HG03342 (cell line): ENCODE results near the gene CASZ1.

Experiments
- ATAC-seq: cut with Tn5 transposase; IDR thresholded peaks from one replicate; pipeline ENCODE4 v1.9.1; 2021; ENCODE audit warnings: mild to moderate bottlenecking, moderate library complexity; ENCODE audit not compliant: unreplicated experiment

Gene CASZ1

DNA sequence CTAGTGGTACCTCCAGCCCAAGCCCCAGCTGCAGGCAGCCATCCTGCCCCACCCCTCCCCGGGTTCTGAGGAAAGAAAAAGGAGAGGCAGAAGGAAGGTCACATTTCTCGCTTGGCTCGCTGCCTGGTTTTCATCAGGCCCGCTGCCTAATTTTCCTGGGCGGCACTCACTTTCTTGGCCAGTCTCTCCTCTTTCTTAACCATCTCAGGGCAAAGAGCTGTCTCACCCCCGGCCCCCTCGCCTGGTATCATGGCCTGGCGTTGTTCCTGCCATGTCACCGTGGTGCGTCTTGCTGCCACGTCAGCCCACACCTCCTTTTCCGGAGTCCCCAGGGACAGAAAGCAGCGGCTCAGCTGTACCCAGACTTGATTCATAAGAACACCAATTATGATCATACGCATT, 26.6 kb upstream of the CASZ1 start:
- no peak for ATAC-seq

DNA sequence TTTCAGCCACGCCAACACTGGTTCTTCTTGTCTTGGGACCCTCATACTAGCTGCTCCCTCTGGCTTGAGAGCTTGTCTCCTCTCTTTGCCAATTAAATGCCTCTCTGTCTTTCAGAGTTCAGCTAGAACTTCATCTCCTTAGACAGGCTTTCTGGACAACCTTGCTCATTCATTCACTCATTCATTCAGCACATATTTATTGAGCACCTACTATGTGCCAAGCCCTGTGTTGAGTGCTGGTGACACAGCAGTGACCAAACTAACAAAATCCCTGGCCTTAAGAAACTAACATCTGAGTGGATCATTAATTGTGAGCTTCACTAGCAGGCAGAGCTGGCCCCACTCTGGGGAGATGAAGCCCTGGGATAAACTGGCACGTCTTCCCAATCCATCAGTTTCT, 24.9 kb upstream of the CASZ1 start:
- ATAC-seq, result no peak

DNA sequence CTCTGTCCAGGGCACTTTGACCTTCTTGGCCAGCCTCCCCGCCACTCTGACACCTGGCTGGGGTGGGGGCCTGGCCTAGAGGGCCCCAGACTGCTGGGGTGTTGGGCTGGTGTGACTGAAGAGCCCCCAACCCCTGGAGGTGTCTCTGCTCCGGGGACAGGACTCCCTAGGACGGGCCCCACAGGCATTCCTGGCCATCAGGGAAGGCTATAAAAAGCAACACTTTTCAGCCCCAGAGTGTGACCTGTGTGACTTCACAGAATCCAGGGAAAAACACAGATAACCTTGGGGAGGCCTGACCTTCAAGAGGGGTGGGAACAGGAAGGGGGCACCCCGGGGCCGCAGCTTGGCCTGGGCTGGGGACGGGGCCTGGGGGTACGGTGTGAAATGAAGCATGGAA, 24.0 kb upstream of the CASZ1 start:
- no peak for ATAC-seq

- ATAC-seq, result no peak
Measured at GRCh38 chr1:10819198-10819901, 22.9 kb upstream of the CASZ1 start.

GRCh38 chr1:10818262-10819197, 22.1 kb upstream of the CASZ1 start:
- ATAC-seq, result no peak

DNA sequence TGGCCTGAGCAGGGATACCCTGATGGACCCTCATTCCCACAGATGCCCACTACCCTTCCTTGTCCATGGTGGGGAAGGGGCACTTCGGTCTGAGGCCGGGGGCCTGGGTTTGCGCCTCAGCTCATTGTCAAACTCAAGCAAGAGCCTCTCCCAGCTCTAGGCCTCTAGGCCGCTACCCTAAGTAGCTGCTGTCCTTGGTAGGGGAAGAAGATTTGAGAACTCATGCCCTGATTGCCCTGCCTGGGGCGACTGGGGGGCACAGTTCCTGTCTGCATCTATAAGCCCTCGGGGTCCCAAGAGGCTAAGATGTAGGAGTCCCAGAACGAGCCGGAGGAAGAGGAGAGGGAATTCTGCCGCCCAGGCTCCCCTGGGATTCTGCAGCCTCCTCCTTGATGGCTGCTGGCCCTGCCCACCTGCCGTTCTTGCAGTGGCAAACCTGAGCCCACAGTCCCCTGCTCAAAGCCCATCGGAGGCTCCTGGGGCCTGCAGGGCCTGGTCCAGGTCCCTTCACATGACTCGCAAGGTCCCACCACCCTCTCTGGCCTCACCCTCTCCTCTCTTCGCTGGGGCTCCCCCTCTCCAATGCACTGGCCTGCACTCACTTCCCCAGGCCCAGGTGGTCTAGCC, 20.4 kb upstream of the CASZ1 start:
- no peak for ATAC-seq

DNA sequence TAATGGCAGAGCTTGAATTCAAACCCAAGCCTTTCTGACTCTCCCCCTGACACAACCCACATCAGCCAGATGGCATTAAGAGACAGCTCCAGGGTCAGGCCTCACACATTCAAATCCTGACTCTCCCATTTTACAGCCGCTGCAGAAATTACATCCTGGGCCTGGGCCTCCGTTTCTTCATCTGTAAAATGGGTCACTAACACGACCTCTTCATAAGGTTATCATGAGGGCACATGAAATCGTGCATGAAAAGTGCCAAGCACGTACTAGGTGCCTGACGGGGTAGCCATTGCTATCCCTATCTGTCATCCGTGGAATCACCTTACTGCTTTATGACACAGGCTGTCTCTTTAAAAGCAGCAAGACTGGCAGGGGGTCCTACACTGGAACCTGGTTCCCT, 19.8 kb upstream of the CASZ1 start:
- ATAC-seq, result no peak

DNA sequence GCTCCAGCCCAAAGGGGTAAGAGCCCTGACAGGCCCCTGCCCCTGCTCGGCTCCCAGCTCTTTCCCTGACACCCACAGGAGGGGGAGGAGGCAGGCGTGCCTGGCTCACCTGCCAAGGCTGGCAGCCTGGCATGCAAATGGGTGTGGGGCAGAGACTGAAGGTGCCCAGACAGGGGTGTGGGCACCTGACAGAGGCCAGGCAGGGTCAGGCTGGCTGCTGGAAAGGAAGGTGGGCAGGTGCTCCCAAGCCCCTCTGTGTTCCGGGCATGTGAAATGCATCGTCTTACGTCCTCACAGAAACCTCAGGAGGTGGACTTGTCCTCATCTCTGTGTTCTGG, 19.4 kb upstream of the CASZ1 start:
- ATAC-seq, result no peak

GRCh38 chr1:10814976-10815857, 18.8 kb upstream of the CASZ1 start:
- no peak for ATAC-seq

DNA sequence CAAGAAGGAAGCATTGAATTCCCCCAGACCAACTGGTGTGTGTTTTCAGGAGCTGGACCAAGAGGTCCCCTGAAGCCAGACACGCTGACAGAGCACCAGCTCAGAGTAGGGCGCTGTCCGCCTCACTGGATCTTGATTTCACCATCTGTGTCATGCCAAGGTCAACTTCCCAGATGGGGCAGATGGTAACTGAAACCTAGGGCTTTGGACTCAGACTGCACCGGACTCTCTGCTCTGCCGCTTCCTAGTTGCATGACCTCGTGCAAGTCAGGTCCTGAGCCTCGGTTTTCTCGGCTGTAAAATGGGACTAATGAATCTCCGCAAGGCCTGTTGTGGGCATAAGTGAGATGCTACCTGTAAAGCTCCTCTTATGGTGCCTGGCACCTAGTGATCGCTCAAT, 17.9 kb upstream of the CASZ1 start:
- ATAC-seq, result no peak

GRCh38 chr1:10813799-10814198, 17.4 kb upstream of the CASZ1 start:
- no peak for ATAC-seq

DNA sequence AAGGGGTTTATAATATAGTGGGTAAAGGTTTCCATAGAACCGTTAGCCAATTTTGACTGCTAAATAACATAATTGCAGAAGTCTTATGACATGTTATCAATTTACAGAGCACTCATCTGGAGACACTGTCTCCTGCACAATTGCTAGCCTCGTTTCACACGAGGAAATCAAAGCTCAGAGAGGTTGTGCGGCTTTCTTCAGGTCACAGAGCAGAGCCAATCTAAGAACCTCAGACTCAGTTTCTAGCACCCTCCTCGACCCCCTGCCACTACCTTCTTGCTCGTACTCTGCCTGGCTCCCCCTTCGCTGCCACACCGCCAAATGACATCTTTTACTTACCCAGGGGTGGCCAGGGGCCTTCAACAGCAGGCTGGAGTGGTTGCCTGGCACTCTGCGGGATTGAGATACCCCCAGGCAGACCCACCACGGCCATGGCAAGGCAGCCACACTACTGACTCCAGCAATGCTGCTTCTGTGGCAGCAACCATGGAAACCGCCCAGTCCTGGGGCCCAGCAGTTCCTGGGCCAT, 16.0 kb upstream of the CASZ1 start:
- ATAC-seq, result no peak

DNA sequence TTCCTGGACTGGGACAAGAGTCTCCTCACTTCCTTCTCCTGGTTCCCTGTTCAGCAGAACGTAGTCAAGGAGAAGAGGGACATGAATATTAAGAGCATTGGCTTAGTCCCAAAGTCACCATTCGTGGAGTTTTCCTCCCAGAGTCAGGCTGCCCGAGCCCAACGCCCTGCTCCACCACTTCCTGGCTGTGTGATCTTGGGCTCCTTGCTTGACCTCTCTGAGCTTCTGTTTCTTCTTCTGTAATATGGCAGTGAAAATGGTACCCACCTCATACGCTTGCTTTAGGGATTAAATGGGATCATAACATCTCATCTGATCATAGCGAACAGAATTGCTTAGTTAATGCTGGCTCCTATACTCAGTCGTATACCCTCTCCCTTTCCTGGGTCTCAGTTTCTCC, 12.0 kb upstream of the CASZ1 start:
- no peak for ATAC-seq

DNA sequence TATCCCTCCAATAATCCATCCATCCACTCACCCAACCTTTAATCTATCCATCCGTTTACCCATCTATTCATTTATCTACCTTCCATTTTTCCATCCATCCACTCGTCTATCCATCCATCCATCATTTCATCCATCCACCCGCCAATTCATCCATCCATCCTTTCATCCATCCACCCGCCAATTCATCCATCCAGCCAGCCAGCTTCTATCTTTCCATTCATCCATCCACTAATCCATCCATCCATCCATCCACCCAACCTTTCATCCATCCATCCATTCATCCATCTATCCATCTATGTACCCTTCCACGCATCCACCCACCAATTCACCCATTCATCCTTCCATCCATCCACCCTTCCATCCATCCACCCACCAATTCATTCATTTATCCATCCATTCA, 10.5 kb upstream of the CASZ1 start:
- ATAC-seq, result no peak

DNA sequence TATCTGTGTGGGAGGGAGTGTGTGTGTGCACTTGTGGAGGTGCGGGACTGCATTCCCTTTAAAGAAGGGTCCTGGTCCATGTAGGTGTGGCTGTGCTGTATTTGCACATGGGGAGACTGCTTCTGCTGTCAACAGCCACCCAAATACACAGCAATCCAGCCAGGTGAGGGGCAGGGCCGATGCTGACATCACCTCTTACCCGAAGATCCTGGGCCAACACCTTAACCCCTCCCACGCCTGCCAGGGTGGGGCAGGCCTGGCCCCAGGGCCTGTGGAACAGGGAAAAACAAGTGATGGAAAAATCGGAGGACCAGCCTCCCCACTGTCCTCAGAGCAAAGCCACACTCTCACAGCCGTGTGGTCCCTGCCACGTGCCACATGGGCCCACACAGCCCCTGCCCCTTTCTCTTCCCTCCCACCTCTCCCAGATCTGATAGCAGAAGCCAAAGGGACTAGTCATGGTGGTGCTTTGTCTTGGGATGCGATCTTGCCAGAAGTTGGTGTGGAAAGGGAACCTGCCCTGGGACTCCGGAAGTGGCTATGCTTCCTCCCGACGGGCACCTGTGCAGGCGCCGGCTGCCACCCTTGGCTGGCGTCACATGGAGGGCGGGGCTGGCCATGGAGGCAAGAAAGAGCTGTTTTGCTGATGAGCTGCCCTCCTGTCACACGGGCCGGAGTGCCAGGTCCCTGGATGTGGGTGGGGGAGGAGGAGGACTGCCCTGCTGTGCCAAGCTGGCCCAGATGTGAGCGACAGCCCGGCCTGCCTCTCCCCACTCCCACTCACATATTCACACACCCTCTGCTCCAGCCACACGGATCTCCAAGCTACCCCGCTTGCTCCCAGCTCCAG, 7.8 kb upstream of the CASZ1 start:
- ATAC-seq, result no peak

- ATAC-seq, result no peak
Measured at GRCh38 chr1:10802944-10803715, 6.7 kb upstream of the CASZ1 start.

- no peak for ATAC-seq
Measured at GRCh38 chr1:10800778-10801177, 4.3 kb upstream of the CASZ1 start.

- ATAC-seq, result no peak
Measured at GRCh38 chr1:10799726-10800125, 3.3 kb upstream of the CASZ1 start.
